ENCODE data around the gene NPPB. TPM values are rescaled to one million over a fixed set of nuclear protein-coding genes. Genes with fewer than 3 reads are reported as not detected.

Gene NPPB
- total and polyA plus RNA-seq, 2 experiments from 2014 or later = 0.95 TPM; not detected in 1

GRCh38 chr1:11823366-11824137 is 35.2 kb downstream of the NPPB start:
- ATAC-seq = no peak
- H3K27ac ChIP-seq (ENCODE audit: low read depth) = no peak overlapping the region
- Mint-ChIP-seq H3K36me3 (ENCODE audit: low read depth) (peaks cover 52% of the 10 kb centered on the region), H3K4me3 (no peak overlapping the region), H3K27me3 (ENCODE audit: insufficient read depth, low read depth, poor library complexity) (no peaks in the 10 kb centered on the region), H3K9me3 (no peaks in the 10 kb centered on the region), H3K27ac (no peak overlapping the region), H3K4me1 (no peaks in the 10 kb centered on the region)
- DNase-seq (ENCODE audit: low spot score) = peak; percentile 9
- H3F3A ChIP-seq (replicated peaks; ENCODE audit: low read depth) = 0 out of 2 replicates have a peak, but pooled peaks cover 8% of the 10 kb centered on the region
- H3K9me2 ChIP-seq (ENCODE audit: insufficient read depth) = no peaks in the 10 kb centered on the region
- no peak for TF ChIP-seq ZNF114 (CRISPR knock-in tag; IDR thresholded peaks at IDR 0.05)
- TF ChIP-seq STAT1 (IDR thresholded peaks at IDR 0.05; ENCODE audit: unreplicated experiment) = no peak
- no peak for TF ChIP-seq ZNF331 (CRISPR knock-in tag; IDR thresholded peaks at IDR 0.05; ENCODE audit: low read depth)
- no peak for TF ChIP-seq CREB1 (CRISPR knock-in tag; IDR thresholded peaks at IDR 0.05; ENCODE audit: low read depth)
- no peak for TF ChIP-seq JUNB (IDR thresholded peaks at IDR 0.05; ENCODE audit: unreplicated experiment)
- TF ChIP-seq POLR2AphosphoS5 (IDR thresholded peaks at IDR 0.05; ENCODE audit: low read depth) = no peak
- TF ChIP-seq REST (IDR thresholded peaks at IDR 0.05; ENCODE audit: unreplicated experiment) = no peak
- no peak for TF ChIP-seq ZNF462 (CRISPR knock-in tag; IDR thresholded peaks at IDR 0.05)
- H3K79me2 ChIP-seq (replicated peaks; ENCODE audit: insufficient read depth) = no peaks in the 10 kb centered on the region
- no peak overlapping the region for H2AFZ ChIP-seq
- peaks cover 29% of the 10 kb centered on the region for H3K36me3 ChIP-seq (ENCODE audit: insufficient read depth)
- H3K27me3 ChIP-seq (ENCODE audit: insufficient read depth) = no peaks in the 10 kb centered on the region
- no peaks in the 10 kb centered on the region for H3K4me1 ChIP-seq (ENCODE audit: insufficient read depth)
- H4K20me1 ChIP-seq (replicated peaks; ENCODE audit: insufficient read depth) = peaks cover 6% of the 10 kb centered on the region; the same call in 1 of the 2 replicates
- H3K4me3 ChIP-seq = no peak overlapping the region
- no peak overlapping the region for H3K4me2 ChIP-seq

Measured in GM23338 (cell line).